NAMALWA (cell line): ENCODE measurements around the gene FGD5.

Source experiments
- DNase-seq: peaks from one replicate; pipeline ENCODE4 v3.0.0-alpha.2; 2015; ENCODE audit warnings: low spot score

The FGD5 gene

DNA sequence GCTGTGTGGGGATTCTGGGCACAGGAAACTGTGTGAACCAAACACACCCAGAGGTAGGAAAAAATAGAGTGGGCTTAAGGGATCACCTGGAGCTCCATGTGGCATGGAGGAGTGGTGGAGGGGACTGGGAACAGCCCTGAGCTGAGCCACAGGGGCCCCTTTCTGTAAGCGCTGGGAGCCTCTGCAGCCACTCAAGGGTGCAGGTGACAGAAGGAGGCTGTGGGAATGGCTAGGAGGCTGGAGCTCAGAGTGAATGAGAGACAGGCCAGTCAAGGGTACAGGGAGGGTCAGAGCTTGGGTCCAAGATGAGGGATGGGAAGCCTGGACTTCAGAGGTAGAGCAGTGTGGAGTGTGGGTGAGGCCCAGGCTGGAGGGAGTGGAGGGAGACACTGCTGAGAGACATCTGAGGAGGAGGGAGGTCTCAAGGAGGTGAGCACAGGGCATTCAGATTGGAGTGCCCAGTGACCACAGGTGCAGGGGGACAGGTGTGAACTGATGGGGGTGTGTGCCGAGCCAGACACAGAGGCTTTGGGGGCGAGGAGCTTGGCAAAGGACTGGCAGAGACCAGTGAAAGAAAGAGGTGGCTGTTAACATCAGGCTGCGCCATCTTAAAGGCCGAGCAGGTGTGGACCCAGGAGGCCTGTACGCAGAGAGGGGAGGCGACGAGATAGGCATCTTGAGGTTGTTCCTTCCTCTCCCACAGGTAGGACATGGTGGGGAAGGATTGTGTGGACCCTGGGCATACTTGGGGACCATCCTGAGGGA lies 56.8 kb downstream of the FGD5 start:
- no peak for DNase-seq

DNA sequence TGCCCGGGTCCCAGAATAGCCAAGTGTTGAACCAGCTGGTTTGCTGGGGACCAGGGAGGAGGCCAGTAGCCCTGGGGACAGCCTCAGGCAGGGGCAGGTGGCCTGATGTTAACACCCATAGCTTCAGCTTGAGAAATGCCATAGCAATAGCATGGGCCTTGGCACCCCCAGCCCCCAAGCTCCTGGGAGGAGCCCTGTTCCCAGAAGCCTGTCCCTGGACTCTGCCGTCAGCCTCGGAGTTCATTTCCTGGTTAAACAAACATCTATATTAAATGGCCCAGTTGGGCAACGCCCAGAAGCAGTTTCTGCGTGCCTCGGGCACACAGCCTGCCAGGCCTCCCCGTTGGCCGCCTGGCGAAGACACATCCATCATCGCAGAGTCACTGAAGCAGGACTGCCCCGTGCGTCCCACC lies 58.2 kb downstream of the FGD5 start:
- DNase-seq: no peak

DNA sequence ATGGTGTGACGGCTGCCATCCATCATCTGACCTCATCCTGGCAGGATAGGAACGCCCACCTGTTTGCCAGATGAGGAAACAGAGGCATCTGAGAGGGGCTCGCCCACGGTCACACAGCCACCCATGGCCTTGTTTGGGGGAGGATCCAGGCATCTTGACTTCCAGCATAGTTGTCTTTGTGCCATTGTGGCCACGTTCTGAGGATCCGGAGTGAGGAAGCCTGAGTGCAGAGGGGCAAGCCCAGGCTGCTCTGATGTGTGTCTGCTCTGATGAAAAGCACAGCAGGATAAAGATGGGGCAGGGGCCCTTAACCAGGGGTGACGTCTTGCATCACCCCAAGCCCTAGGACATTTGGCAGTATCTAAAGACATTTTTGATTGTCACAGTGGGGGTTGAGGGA lies 58.7 kb downstream of the FGD5 start:
- no peak for DNase-seq

DNA sequence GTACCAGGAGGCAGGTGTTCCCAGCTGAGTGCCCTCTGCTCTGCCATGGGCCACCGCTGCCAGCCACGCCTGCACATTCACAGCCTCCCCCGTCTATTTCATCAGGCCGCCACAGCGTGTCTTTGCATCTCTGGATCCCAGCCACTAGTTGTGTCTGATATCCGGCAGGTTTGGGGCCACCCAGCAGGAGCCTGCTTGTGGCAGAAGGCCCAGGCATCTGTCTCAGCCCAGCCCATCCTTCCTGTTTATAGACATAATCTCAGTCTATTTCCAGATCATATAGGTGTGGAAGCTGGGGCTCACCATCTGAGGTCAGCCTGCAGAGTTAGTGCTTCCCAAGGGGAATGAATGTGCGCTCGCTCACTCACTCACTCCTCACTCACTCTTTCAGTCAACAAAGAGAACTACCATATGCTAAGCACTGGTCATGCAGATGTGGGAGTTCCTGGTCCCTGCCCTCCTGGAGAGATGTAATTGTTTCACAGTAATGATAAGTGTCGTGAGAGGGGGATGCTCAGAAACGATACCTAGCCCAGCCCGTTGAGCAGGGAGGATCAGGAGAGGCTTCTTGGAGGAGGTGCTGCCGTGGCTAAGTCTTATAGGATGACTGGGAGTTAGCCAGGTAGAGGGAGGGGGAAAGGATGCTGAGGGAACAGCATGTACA lies 60.6 kb downstream of the FGD5 start:
- no peak for DNase-seq

DNA sequence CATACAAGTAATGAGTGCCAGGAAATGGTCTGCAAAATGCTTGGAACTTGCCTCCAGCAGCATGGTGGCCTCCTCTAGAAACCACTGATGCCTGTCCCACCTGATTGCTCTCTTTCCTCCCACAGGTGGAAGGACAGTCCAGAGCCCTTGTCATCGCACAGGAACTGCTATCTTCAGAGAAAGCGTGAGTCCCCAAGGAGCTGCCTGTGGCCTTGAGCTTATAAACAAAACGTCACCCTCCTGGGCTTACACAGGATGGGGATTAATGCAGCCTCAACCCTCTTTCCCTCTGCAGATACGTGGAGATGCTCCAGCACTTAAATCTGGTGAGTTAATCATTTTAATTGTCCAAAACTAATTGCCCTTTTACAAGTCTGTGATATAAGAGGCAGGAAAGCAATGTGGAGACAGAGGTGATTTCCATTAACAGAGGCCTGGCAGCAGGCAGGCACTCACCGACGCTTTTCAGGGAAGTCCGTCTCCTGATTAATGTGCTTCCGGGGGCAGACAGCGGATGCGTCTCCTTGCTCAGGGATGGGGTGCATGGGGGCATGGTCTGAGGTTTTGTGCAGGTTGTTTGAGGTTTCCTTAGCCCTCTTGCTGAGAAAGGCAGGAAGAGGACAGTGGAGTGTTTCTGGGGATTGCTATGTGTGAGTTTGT lies 61.8 kb downstream of the FGD5 start:
- no peak for DNase-seq

DNA sequence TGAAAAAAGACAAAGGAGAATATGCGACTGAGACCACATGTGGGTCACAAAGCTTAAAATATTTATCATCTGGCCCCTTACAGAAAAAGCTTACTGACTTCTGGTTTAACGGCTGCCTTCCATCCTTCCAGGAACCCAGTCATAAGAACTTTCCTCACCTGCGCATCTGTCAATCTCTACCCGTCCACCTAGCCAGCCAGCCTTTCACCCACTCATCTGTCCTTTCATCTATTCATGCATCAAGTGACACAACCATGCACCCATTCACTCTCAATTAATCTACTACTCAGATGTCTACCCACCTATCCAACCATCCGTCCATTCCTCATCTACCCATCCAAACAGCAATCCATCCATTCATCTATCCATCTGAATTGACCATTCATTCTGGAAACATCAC lies 64.5 kb downstream of the FGD5 start:
- no peak for DNase-seq

DNA sequence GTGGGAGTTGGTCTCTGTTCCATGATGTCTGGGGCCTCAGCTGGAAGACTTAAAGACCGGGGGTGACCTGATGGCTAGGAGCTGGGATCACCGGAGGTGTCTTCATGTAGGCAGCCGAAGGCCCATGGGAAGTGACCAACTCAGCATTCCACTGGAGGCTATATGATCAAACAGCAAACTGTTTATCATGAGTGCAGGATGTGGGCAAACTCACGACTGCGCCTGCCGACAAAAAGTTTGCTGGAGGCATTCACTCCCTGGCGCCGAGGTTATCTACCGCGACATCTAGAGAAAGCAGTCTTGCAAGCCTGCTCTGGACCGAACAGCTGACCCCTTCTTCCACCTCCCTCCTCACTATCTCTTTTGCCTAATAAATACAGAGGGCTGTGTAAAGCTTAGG lies 65.9 kb downstream of the FGD5 start:
- no peak for DNase-seq

DNA sequence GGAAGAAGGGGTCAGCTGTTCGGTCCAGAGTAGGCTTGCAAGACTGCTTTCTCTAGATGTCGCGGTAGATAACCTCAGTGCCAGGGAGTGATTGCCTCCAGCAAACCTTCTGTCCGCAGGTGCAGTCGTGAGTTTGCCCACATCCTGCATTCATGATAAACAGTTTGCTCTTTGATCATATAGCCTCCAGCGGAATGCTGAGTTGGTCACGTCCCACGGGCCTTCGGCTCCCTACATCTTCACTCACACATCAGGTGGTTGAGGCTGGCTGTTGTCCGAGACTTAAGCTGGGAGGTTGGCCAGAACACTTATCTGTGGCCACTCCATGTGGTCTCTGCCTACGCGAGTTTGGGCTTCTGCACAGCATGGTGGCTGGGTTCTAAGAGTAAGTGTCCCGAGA lies 66.5 kb downstream of the FGD5 start:
- DNase-seq: no peak

DNA sequence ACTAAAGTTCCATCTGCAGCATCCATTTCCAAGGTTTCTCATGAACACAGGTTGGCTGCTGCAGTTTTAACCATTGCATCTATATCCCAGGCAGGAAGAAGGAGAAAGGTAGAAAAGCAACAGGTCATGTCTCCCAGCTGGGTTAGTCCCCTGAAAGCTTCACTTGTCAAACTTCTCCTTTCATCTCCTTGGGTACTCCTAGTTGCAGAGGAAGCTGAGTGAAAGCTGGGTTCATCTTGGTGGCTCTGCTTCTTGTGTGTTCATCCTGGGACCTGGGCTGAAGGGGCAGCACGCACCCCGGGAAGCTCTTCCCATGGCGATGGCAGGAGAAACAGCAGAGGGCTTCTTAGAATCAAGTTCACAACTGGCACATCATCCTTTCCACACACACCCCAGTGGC lies 67.3 kb downstream of the FGD5 start:
- no peak for DNase-seq

DNA sequence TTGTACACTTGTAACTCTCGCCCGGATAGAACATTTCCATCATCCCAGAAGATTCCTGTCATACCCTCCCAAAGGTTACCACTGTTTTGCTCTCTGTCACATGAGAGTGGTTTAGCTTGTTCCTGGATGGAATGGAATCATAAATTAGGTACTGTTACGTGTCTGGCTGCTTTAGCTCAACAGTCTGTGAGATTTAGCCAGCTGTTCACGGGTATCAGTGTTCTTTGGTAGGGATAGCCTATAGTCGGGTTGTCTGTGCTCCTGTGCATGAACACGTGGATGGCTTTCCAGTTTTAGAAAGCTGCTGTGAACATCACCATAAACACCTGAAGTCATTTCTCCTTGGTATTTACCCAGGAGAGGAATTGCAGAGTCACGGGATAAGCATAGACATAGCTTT lies 70.4 kb downstream of the FGD5 start:
- DNase-seq: no peak

DNA sequence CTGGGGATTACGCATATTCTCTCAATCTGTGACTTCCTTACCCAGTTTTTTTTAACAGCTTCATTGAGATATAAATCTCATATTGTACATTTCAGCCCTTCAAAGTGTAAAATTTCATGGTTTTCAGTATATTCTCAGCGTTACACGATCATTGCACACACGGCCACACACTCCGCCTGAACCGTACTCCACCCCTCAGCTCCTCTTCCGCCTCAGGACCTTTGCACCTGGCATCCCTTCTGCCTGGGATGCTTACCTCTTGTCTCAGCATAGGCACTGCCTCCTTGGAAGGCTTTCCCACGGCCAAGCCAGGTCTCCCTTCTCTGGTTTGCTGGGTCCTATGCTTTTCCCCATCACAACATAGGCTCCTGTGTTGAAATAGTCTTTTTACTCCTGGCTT lies 71.2 kb downstream of the FGD5 start:
- DNase-seq: no peak

DNA sequence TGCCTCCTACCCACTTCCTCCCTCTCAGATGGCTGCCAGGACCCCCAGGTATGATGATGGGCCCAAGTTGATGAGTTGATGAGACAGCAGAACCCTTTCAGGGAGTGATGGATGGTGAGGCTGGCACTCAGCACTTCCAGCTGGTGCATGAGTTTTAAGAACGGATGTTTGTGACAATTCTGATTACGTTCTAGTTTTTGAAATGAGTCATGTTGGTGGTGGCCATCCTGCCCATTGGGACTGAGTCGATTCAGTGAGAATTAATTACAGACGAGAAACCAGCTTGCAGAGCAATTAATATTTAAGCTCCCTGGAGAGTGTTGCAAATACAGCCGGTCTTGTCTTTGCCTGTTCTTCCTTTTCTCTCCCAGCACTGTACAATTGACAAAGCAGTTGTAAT lies 71.7 kb downstream of the FGD5 start:
- DNase-seq: no peak

DNA sequence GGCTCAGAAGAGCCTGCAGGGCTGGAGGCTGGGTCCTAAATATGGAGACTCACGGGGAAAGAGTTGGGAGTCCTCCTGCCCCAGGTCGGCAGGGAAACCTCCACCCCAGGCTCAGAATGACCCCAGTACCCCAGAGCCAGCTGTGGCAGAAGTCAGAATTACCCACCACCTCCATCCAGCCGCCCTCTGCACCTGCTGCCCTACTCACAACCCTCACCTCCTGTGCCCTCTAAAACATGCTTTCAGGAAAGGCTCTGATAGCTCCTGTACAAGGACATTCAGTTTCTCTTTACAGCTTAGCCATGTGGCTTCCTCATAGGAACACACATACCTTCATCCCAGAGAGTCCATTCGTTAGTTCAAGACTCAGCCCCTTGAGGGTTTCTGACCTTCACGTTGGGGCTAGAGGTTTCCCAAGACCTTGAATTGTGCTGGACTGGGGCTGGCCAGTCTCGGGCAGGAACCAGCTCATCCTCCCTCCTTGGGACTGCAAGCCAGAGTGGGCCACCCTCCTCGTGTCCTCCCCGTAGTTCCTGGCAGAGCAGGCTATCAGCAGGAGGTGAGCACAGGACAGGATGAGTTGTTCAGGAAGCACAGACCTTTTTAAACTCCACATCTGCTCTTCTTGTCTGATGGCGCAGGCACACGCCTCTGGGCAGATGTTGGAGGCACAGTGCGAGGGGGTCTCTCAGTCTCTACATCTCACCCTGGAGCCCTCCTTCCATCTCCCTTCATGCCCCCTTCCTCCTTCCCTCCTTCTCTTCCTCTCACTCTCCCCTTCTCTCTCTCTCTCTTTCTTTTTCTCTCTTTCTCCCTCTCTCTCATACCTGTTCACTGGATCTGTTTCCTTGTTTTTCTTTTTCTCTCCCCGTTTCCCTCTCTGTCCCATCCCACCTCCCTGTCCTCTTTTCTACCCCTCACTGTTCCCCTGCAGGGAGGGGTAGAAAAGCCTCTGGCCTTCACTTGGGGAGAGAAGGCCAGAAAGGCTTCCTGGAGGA lies 72.7 kb downstream of the FGD5 start:
- DNase-seq: no peak

DNA sequence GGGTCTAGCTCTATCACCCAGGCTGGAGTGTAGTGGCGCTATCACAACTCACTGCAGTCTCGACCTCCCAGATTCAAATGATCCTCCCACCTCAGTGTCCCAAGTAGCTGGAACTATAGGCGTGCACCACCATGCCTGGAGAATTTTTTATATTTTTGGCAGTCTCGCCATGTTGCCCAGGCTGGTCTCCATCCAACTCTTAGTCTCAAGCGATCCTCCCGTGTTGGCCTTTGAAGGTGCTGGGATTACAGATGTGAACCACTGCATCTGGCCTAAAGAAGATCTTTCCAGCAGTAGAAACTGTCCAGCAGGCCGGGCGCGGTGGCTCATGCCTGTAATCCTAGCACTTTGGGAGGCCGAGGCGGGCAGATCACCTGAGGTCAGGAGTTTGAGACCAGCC lies 73.5 kb downstream of the FGD5 start:
- DNase-seq: no peak

DNA sequence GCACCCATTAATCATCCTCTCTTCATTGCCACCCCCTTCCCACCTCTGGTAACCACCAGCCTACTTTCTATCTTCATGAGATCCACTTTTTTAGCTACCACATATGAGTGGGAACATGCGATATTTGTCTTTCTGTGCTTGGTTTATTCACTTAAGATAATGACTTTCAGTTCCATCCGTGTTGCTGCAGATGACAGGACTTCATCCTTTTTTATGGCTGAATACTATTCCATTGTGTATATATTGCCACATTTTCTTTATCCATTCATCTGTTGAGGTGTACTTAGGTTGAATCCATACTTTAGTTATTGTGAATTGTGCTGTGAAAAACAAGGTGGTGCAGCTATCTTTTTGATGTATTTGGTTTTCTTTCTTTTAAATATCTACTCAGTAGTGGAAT lies 75.3 kb downstream of the FGD5 start:
- DNase-seq: no peak

DNA sequence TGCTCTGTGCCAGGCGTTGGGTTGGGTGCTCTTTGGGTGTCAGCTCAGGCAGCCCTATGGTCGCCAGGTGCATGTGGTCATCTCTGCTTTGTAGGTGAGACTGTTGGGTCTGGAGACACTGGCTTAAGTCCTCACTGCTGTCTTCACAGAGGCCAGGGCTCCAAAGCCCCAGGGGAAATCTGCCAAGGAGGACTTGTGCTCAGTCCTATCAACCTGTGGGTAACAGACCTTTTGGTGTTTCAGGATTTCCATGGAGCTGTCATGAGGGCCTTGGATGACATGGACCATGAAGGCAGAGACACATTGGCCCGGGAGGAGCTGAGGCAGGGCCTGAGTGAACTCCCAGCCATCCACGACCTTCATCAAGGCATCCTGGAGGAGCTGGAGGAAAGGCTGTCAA lies 78.5 kb downstream of the FGD5 start:
- DNase-seq: no peak

DNA sequence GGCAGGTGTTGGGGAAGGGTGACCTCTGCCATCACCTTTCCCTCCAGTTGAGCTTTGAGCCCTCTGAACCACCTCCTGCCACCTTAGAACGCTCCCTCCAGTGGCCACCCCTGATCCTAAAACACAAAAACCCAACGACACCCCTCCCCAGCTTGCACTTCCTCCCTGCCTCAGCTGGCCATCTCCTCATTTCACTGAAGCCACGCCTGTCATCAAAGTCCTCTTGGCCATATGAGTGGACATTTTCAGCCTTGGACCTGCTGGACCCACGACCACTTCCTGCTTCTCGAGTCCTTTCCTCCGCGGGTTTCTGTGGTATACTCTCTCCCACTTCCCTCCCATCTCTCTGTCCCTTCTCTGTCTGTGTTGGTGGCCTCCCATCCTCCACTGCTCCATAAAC lies 80.2 kb downstream of the FGD5 start:
- no peak for DNase-seq

DNA sequence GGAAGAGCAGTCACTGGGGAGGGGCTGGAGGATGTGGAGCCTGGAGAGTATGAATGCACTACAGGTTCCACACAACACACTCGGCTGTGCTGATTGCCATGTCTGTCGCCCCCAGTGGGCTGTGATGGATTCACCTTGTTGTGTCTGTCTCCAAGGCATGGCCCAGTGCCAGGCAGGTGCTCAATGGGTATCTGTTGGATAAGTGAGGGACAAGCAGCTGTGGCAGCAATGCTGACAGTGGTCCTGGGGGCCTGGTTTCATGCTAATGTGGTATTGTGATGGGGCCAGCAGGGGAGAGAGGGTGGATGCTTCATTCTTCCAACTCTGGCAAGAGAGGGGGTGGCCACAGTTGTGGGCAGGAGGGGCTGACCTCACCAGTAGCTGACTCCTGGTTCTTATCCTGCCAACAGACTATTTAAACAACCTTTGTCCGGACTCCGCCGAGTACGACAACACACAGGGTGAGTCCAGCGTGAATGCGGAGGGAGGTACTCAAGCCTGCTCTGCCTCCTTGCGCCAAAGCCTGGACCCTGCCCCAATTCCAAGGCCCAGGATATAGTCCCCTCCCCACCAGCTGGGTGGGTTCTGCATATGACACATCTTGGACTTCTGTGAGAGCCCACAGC lies 81.3 kb downstream of the FGD5 start:
- DNase-seq: peak; percentile 9

DNA sequence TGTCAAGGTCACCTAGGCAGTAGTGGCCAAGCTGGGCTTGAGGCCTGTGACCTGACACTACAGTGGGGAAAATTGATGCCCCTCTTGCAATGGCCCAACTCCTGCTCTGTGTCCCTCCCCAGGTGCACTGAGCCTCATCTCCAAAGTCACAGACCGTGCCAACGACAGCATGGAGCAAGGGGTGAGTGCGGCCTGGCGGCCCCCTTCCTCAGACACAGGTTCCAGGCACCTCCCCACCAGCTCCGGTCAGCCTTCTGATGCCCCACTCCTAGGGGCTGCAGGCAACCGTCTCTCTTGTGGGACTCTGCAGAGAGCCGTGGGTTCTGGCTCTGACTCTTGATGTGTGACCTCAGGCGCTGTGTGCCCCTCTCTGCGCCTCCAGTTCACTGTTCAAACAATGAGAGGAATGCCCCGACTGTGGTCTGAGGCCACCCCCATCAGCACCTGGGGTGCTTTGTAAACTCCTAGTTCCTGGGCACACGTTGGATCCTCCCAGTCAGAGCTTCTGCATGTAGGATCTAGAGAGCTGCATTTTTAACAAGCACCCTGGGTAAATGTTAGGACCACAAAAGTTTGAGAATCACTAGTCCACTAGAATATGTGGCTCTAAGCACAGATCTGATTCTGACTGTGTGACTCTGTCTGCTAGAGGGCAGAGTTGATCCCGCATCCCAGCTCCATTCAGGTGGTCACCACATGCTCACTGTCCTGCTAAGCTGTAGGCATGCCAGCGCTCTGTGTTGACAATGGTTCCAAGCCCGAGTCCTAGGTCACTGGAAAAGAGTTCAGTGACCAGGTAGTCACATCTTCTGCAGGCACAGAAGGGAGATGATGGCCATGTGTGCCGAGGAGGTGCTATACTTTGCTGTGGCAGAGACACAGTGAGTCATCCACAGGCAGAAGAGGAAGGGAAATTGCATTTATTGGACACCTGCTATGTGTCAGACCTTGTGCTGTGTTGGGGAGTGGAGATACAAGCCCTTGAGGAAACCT lies 82.4 kb downstream of the FGD5 start:
- peak; percentile 14 for DNase-seq

DNA sequence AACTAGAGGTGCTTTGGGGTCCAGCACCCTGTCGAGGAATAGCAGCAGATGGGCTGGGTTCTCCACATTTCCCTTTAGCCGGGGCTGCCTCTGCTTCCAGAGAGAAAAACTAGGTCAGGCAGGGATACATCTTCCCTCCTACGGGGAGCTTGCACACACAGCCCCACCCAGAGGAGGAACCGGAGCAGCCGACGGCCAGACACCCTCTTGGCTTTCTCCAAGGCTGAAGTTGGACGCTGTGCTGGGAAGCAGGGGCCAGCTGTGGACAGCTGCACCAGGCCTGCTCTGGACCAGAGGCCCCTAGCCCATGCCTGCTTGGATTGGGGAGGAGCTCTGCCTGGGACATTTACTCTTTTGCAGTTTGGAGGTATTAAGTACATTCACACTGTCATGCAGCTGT lies 84.0 kb downstream of the FGD5 start:
- no peak for DNase-seq
